ENCODE data around the gene ADGRD1. TPM values are rescaled to one million over a fixed set of nuclear protein-coding genes. Genes with fewer than 3 reads are reported as not detected.

The ADGRD1 gene
- total RNA-seq, 1 donor from 2014 or later = 108 TPM

GRCh38 chr12:131003716-131004045, 50.0 kb downstream of the ADGRD1 start:
- no peak for DNase-seq
- H3K27ac ChIP-seq = no peak overlapping the region
- no peak for ATAC-seq

GRCh38 chr12:131004166-131004565, 50.5 kb downstream of the ADGRD1 start:
- Histone ChIP-seq H3K4me3 (no peak overlapping the region), H3K9me3 (no peaks in the 10 kb centered on the region), H3K27me3 (ENCODE audit: low read depth) (no peaks in the 10 kb centered on the region), H3K4me1 (peaks cover 16% of the 10 kb centered on the region), H3K27ac (no peak overlapping the region), H3K36me3 (peaks cover 67% of the 10 kb centered on the region)
- intact Hi-C loops (cut with DNase I) = no loop called here
- TF ChIP-seq CTCF (IDR thresholded peaks at IDR 0.05) = no peak
- DNase-seq (no peak), ATAC-seq (no peak)

More at GRCh38 chr12:131003716-131004045, 50.0 kb downstream of the ADGRD1 start:
- peaks cover 62% of the 10 kb centered on the region for H3K36me3 ChIP-seq
- no peak for TF ChIP-seq CTCF (IDR thresholded peaks at IDR 0.05)
- H3K4me1 ChIP-seq = peaks cover 16% of the 10 kb centered on the region
- intact Hi-C loops (cut with DNase I) = no loop called here
- H3K27me3 ChIP-seq (ENCODE audit: low read depth) = no peaks in the 10 kb centered on the region
- no peak overlapping the region for H3K4me3 ChIP-seq
- H3K9me3 ChIP-seq = no peaks in the 10 kb centered on the region

- Histone ChIP-seq H3K9me3 (no peaks in the 10 kb centered on the region), H3K27me3 (ENCODE audit: low read depth) (no peaks in the 10 kb centered on the region), H3K4me1 (peaks cover 16% of the 10 kb centered on the region), H3K36me3 (peaks cover 66% of the 10 kb centered on the region), H3K4me3 (no peak overlapping the region), H3K27ac (no peak overlapping the region)
- intact Hi-C loops (cut with DNase I) = no loop called here
- TF ChIP-seq CTCF (IDR thresholded peaks at IDR 0.05) = no peak
- ATAC-seq (no peak), DNase-seq (no peak)
Measured at GRCh38 chr12:131005161-131006035, 51.7 kb downstream of the ADGRD1 start.

- ATAC-seq (no peak), DNase-seq (no peak)
- H3K27me3 ChIP-seq (ENCODE audit: low read depth) = no peaks in the 10 kb centered on the region
- no peak overlapping the region for H3K27ac ChIP-seq
- H3K4me3 ChIP-seq = no peak overlapping the region
- no peak for TF ChIP-seq CTCF (IDR thresholded peaks at IDR 0.05)
- H3K4me1 ChIP-seq = peaks cover 16% of the 10 kb centered on the region
- intact Hi-C loops (cut with DNase I) = no loop called here
- no peaks in the 10 kb centered on the region for H3K9me3 ChIP-seq
- peaks cover 65% of the 10 kb centered on the region for H3K36me3 ChIP-seq
Measured at GRCh38 chr12:131006036-131006735, 52.5 kb downstream of the ADGRD1 start.

GRCh38 chr12:131007031-131007739, 53.5 kb downstream of the ADGRD1 start:
- Histone ChIP-seq H3K9me3 (no peaks in the 10 kb centered on the region), H3K27ac (no peak overlapping the region), H3K36me3 (peaks cover 65% of the 10 kb centered on the region), H3K27me3 (ENCODE audit: low read depth) (no peaks in the 10 kb centered on the region), H3K4me1 (peaks cover 16% of the 10 kb centered on the region), H3K4me3 (no peak overlapping the region)
- ATAC-seq (no peak), DNase-seq (peak; percentile 46)
- intact Hi-C loops (cut with DNase I) = no loop called here
- TF ChIP-seq CTCF (IDR thresholded peaks at IDR 0.05) = no peak

Data from lower lobe of right lung (tissue), 2 donors.